HEK293T (cell line): ENCODE measurements around the gene CLDN7.

Experiments used
- CTCF ChIA-PET: fragments of 350-600 bp; formaldehyde crosslinking; extraction: SDS; loops from one replicate; lab custom pipeline; 2021; ENCODE audit warnings: antibody characterized with exemption, inconsistent platforms; lab: Yijun Ruan, JAX
- POLR2A ChIA-PET: fragments of 350-600 bp; formaldehyde crosslinking; extraction: SDS; loops from one replicate; lab custom pipeline; 2020; ENCODE audit warnings: antibody characterized with exemption, inconsistent platforms; lab: Yijun Ruan, JAX
- DNase-seq: peaks from one replicate; pipeline ENCODE4 v3.0.0; 2012; ENCODE audit warnings: mixed read lengths; ENCODE audit errors: extremely low spot score
- ARNT ChIP-seq: fragments of 450-650 bp; IDR thresholded peaks from 2 replicates; pipeline ENCODE4 v1.6.1; 2017; ENCODE audit warnings: mild to moderate bottlenecking
- BHLHE40 ChIP-seq: fragments of 450-650 bp; IDR thresholded peaks from 2 replicates; pipeline ENCODE4 v1.6.1; 2016; ENCODE audit warnings: mild to moderate bottlenecking, moderate library complexity, borderline replicate concordance
- CTBP1 ChIP-seq: fragments of 450-650 bp; IDR thresholded peaks from 2 replicates; pipeline ENCODE4 v1.6.1; 2016; ENCODE audit warnings: borderline replicate concordance
- ELF4 ChIP-seq: fragments of 450-650 bp; IDR thresholded peaks from 2 replicates; pipeline ENCODE4 v1.6.1; 2017; ENCODE audit warnings: antibody characterized with exemption
- FOXA1 ChIP-seq: fragments of 450-650 bp; IDR thresholded peaks from 2 replicates; pipeline ENCODE4 v1.6.1; 2016; ENCODE audit warnings: mild to moderate bottlenecking
- FOXK2 ChIP-seq: fragments of 450-650 bp; IDR thresholded peaks from 2 replicates; pipeline ENCODE4 v1.6.1; 2016; ENCODE audit warnings: mild to moderate bottlenecking
- FOXM1 ChIP-seq: fragments of 450-650 bp; IDR thresholded peaks from 2 replicates; pipeline ENCODE4 v1.6.1; 2017; ENCODE audit warnings: mild to moderate bottlenecking, borderline replicate concordance
- L3MBTL2 ChIP-seq: fragments of 450-650 bp; conservative IDR thresholded peaks from 2 replicates; pipeline ENCODE4 v1.6.1; 2016; ENCODE audit warnings: mild to moderate bottlenecking
- LEF1 ChIP-seq: fragments of 450-650 bp; IDR thresholded peaks from 2 replicates; pipeline ENCODE4 v1.6.1; 2017; ENCODE audit warnings: mild to moderate bottlenecking, borderline replicate concordance
- NFRKB ChIP-seq: fragments of 450-650 bp; IDR thresholded peaks from 2 replicates; pipeline ENCODE4 v1.6.1; 2016; ENCODE audit warnings: mild to moderate bottlenecking, moderate library complexity
- PKNOX1 ChIP-seq: fragments of 450-650 bp; IDR thresholded peaks from 2 replicates; pipeline ENCODE4 v1.6.1; 2016
- SP1 ChIP-seq: fragments of 450-650 bp; IDR thresholded peaks from 2 replicates; pipeline ENCODE4 v1.6.1; 2017
- SUZ12 ChIP-seq: fragments of 450-650 bp; IDR thresholded peaks from 2 replicates; pipeline ENCODE4 v1.6.1; 2016; ENCODE audit warnings: mild to moderate bottlenecking
- TARDBP ChIP-seq: fragments of 450-650 bp; IDR thresholded peaks from 2 replicates; pipeline ENCODE4 v1.6.1; 2016
- ZNF384 ChIP-seq: fragments of 450-650 bp; IDR thresholded peaks from 2 replicates; pipeline ENCODE4 v1.6.1; 2016

Gene CLDN7

GRCh38 chr17:7262192-7262934 lies at the start of gene CLDN7:
TSS of gene CLDN7 (minus strand) at chr17:7262478. CDS start at chr17:7262043, 435 bp downstream.
- ChIA-PET CTCF (no interaction called here), POLR2A (interaction anchor here (1.2 kb wide), 1 partner anchor 41 kb away, joined by 3 read pairs; no protein-coding TSS in a partner anchor)
- no peak for TF ChIP-seq NFRKB
- no peak for DNase-seq

GRCh38 chr17:7311110-7311705 lies 48.9 kb upstream of the CLDN7 start:
- TF ChIP-seq NFRKB (no peak), TARDBP (no peak), SP1 (no peak), FOXK2 (no peak), CTBP1 (no peak), SUZ12 (no peak), FOXA1 (no peak), FOXM1 (no peak), ZNF384 (no peak), L3MBTL2 (no peak), PKNOX1 (no peak), LEF1 (no peak)
- no peak for DNase-seq
- POLR2A ChIA-PET = interaction anchor here (1.1 to 1.5 kb wide), 2 partner anchors 18 to 37 kb away, joined by 3 to 6 read pairs; partner anchors contain the start of gene NEURL4
- CTCF ChIA-PET = interaction anchor here (0.6 kb wide), 1 partner anchor 14 kb away, joined by 4 read pairs; no protein-coding TSS in a partner anchor

- ChIA-PET POLR2A (interaction anchor here (0.6 to 1.7 kb wide), 3 partner anchors 11 to 28 kb away, joined by 5 to 9 read pairs (median 5); partner anchors contain the start of gene NEURL4), CTCF (no interaction called here)
- no peak for DNase-seq
- TF ChIP-seq CTBP1 (no peak), ARNT (no peak), BHLHE40 (no peak), L3MBTL2 (no peak), FOXA1 (no peak), SUZ12 (no peak)
These were observed 47.4 kb upstream of the CLDN7 start for GRCh38 chr17:7309628-7310027.

GRCh38 chr17:7308625-7309433 lies 46.6 kb upstream of the CLDN7 start:
- ChIA-PET POLR2A (interaction anchor here (0.6 to 1.7 kb wide), 7 partner anchors 12 to 252 kb away, joined by 3 to 9 read pairs (median 3); partner anchors contain the start of genes NEURL4 and SLC2A4), CTCF (no interaction called here)
- TF ChIP-seq NFRKB (no peak), SP1 (no peak), ARNT (no peak), FOXM1 (no peak), BHLHE40 (no peak), L3MBTL2 (no peak), PKNOX1 (no peak), TARDBP (no peak), CTBP1 (no peak), FOXK2 (no peak), FOXA1 (no peak), SUZ12 (no peak), ZNF384 (no peak), LEF1 (no peak)
- DNase-seq = peak; percentile 58

GRCh38 chr17:7307686-7308624 lies 45.7 kb upstream of the CLDN7 start:
- POLR2A ChIA-PET = interaction anchor here (0.7 to 1.6 kb wide), 5 partner anchors 13 to 253 kb away, joined by 3 to 5 read pairs (median 3); partner anchors contain the start of genes NEURL4 and SLC2A4
- TF ChIP-seq ELF4 (no peak), FOXM1 (no peak), FOXA1 (no peak), SP1 (no peak), L3MBTL2 (peak; percentile 53), PKNOX1 (no peak)
- CTCF ChIA-PET = no interaction called here
- DNase-seq = no peak
